NCI-H1105 (cell line): ENCODE results near the gene GCFC2.

ENCODE experiments used
- DNase-seq: peaks from one replicate; lab custom pipeline; 2025; lab: John Stamatoyannopoulos, UW

GCFC2 gene

GRCh38 chr2:75622929-75623328 lies 87.8 kb downstream of the GCFC2 start:
- DNase-seq: no peak

- no peak for DNase-seq
These were observed 88.2 kb downstream of the GCFC2 start for GRCh38 chr2:75622500-75622899.

GRCh38 chr2:75621228-75621627 lies 89.5 kb downstream of the GCFC2 start:
- no peak for DNase-seq

- no peak for DNase-seq
These were observed 90.6 kb downstream of the GCFC2 start for GRCh38 chr2:75619956-75620740.

GRCh38 chr2:75616933-75617332 lies 93.8 kb downstream of the GCFC2 start:
- no peak for DNase-seq

- DNase-seq: no peak
These were observed 94.3 kb downstream of the GCFC2 start for GRCh38 chr2:75616406-75616805.

- no peak for DNase-seq
These were observed 96.5 kb downstream of the GCFC2 start for GRCh38 chr2:75614162-75614651.

GRCh38 chr2:75612862-75613243 lies 97.9 kb downstream of the GCFC2 start:
- DNase-seq: no peak
